Measurements from ENCODE around the gene STAU1.
"Not testable (repeated sequence)": the region's sequence is repeated elsewhere in the genome, so short reads cannot be mapped to it uniquely, and the experiment has no call there.

Gene STAU1

GRCh38 chr20:49115564-49115963 is 72.6 kb downstream of the STAU1 start:
- no peak for DNase-seq (ENCODE audit: low read depth)

GRCh38 chr20:49112596-49113274 is 75.4 kb downstream of the STAU1 start:
- no peak for DNase-seq (ENCODE audit: low read depth)

GRCh38 chr20:49110767-49111694 is 77.1 kb downstream of the STAU1 start:
- DNase-seq (ENCODE audit: low read depth), result no peak

GRCh38 chr20:49106328-49106727 is 81.8 kb downstream of the STAU1 start:
- no peak for DNase-seq (ENCODE audit: low read depth)

GRCh38 chr20:49104979-49105547 is 83.1 kb downstream of the STAU1 start:
- DNase-seq (ENCODE audit: low read depth), result not testable (repeated sequence)

GRCh38 chr20:49104365-49104648 is 83.8 kb downstream of the STAU1 start:
- no peak for DNase-seq (ENCODE audit: low read depth)

- no peak for DNase-seq (ENCODE audit: low read depth)
These were observed 84.3 kb downstream of the STAU1 start for GRCh38 chr20:49103647-49104364.

- DNase-seq (ENCODE audit: low read depth), result no peak
These were observed 85.1 kb downstream of the STAU1 start for GRCh38 chr20:49103019-49103418.

- no peak for DNase-seq (ENCODE audit: low read depth)
These were observed 87.2 kb downstream of the STAU1 start for GRCh38 chr20:49100972-49101371.

GRCh38 chr20:49100292-49100691 is 87.8 kb downstream of the STAU1 start:
- not testable (repeated sequence) for DNase-seq (ENCODE audit: low read depth)

GRCh38 chr20:49099011-49099410 is 89.1 kb downstream of the STAU1 start:
- no peak for DNase-seq (ENCODE audit: low read depth)

- DNase-seq (ENCODE audit: low read depth), result no peak
These were observed 90.0 kb downstream of the STAU1 start for GRCh38 chr20:49098136-49098535.

- no peak for DNase-seq (ENCODE audit: low read depth)
These were observed 91.0 kb downstream of the STAU1 start for GRCh38 chr20:49097159-49097558.

GRCh38 chr20:49096203-49096730 is 91.9 kb downstream of the STAU1 start:
- no peak for DNase-seq (ENCODE audit: low read depth)

GRCh38 chr20:49091762-49092161 is 96.4 kb downstream of the STAU1 start:
- no peak for DNase-seq (ENCODE audit: low read depth)

- no peak for DNase-seq (ENCODE audit: low read depth)
These were observed 97.0 kb downstream of the STAU1 start for GRCh38 chr20:49091104-49091503.

- not testable (repeated sequence) for DNase-seq (ENCODE audit: low read depth)
These were observed 105.8 kb downstream of the STAU1 start for GRCh38 chr20:49082295-49082694.

GRCh38 chr20:49078310-49078709 is 109.8 kb downstream of the STAU1 start:
- no peak for DNase-seq (ENCODE audit: low read depth)

- no peak for DNase-seq (ENCODE audit: low read depth)
These were observed 113.6 kb downstream of the STAU1 start for GRCh38 chr20:49074521-49074920.

Data from HS-27A (cell line).